PC-3 (cell line): ENCODE results near the gene ERICH3. TPM values are rescaled to one million over a fixed set of nuclear protein-coding genes. Genes with fewer than 3 reads are reported as not detected.

ENCODE experiments used
- ATAC-seq: fragments of 200-7000 bp; cut with Tn5 transposase; 2 replicates; pipeline ENCODE4 v1.9.1; 2020; ENCODE audit warnings: mild to moderate bottlenecking, moderate library complexity
- BruUV-seq: library from RNA; stranded (reverse); fragments of 400-500 nt; replicated peaks from 2 replicates; lab custom pipeline; 2021; lab: Mats Ljungman, UMichigan
- CTCF ChIA-PET: fragments of 300-600 bp; sonication (Branson Sonifier 250); formaldehyde crosslinking; loops from one replicate; lab custom pipeline; 2022; ENCODE audit warnings: antibody characterized with exemption; lab: Charles Lee
- POLR2A ChIA-PET: fragments of 300-600 bp; sonication (Branson Sonifier 250); formaldehyde crosslinking; loops from one replicate; lab custom pipeline; 2022; ENCODE audit warnings: antibody characterized with exemption; ENCODE audit not compliant: unreplicated experiment; lab: Charles Lee
- DNase-seq: peaks from one replicate; pipeline ENCODE4 v3.0.0-alpha.2; 2015
- H2AFZ ChIP-seq: fragments of 300-600 bp; sonication (generic); 2 replicates; pipeline ENCODE4 v1.6.0; 2016; ENCODE audit warnings: antibody characterized with exemption, low read length
- H3F3A ChIP-seq: fragments of 300-600 bp; sonication (generic); one replicate; pipeline ENCODE4 v1.6.0; 2017; ENCODE audit warnings: antibody characterized with exemption, low read length, control low read depth, mild to moderate bottlenecking; ENCODE audit not compliant: unreplicated experiment
- H3K27ac ChIP-seq: fragments of 300-600 bp; sonication (generic); 2 replicates; pipeline ENCODE4 v1.5.1; 2016; ENCODE audit warnings: mild to moderate bottlenecking, low read length
- H3K27me3 ChIP-seq: fragments of 300-600 bp; sonication (generic); 2 replicates; pipeline ENCODE4 v1.6.1; 2016; ENCODE audit warnings: low read length, mixed read lengths
- H3K36me3 ChIP-seq: fragments of 300-600 bp; sonication (generic); 2 replicates; pipeline ENCODE4 v1.6.1; 2016; ENCODE audit warnings: low read depth, mixed run types, low read length, mixed read lengths
- H3K4me1 ChIP-seq: fragments of 300-600 bp; sonication (generic); 2 replicates; pipeline ENCODE4 v1.5.1; 2016; ENCODE audit warnings: low read length; ENCODE audit not compliant: insufficient read depth
- H3K4me2 ChIP-seq: fragments of 300-600 bp; sonication (generic); 2 replicates; pipeline ENCODE4 v1.6.0; 2016; ENCODE audit warnings: low read length
- H3K4me3 ChIP-seq: fragments of 300-600 bp; sonication (generic); 2 replicates; pipeline ENCODE4 v1.5.1; 2016; ENCODE audit warnings: mild to moderate bottlenecking, low read length, mixed read lengths
- H3K79me2 ChIP-seq: fragments of 300-600 bp; sonication (generic); 2 replicates; pipeline ENCODE4 v1.6.1; 2017; ENCODE audit warnings: low read length, mixed read lengths
- H3K9ac ChIP-seq: fragments of 300-600 bp; sonication (generic); 2 replicates; pipeline ENCODE4 v1.6.0; 2016; ENCODE audit warnings: mild to moderate bottlenecking, low read length
- H3K9me2 ChIP-seq: fragments of 300-600 bp; sonication (generic); replicated peaks from 2 replicates; pipeline ENCODE4 v1.6.1; 2016; ENCODE audit warnings: mixed run types, low read length, mixed read lengths
- H3K9me3 ChIP-seq: fragments of 300-600 bp; sonication (generic); 2 replicates; pipeline ENCODE4 v1.6.1; 2016; ENCODE audit warnings: low read length, mixed read lengths
- H4K20me1 ChIP-seq: fragments of 300-600 bp; sonication (generic); 2 replicates; pipeline ENCODE4 v1.6.1; 2016; ENCODE audit warnings: low read length, mixed read lengths
- EZH2 ChIP-seq: fragments of 300-600 bp; sonication (generic); IDR thresholded peaks from one replicate; pipeline ENCODE4 v1.6.1; 2017; ENCODE audit warnings: antibody characterized with exemption, mild to moderate bottlenecking, low read length; ENCODE audit not compliant: unreplicated experiment
- EZH2phosphoT487 ChIP-seq: fragments of 300-600 bp; sonication (generic); IDR thresholded peaks from 2 replicates; pipeline ENCODE4 v1.6.1; 2018; ENCODE audit warnings: mild to moderate bottlenecking, antibody characterized with exemption, low read length, borderline replicate concordance
- intact Hi-C: fragments of 100-400 bp; cut with micrococcal nuclease; formaldehyde crosslinking; loops from 2 replicates; pipeline ENCODE4 v1.9.0; 2023
- total RNA-seq: library from RNA; depleted of rRNA; stranded (reverse); fragments of >200 nt; gene quantifications from 2 replicates; pipeline ENCODE4 v1.2.3, GENCODE V29; 2014
- TF ChIP-seq, protein P1 (sequence below): fragments of 300-600 bp; sonication (generic); conservative IDR thresholded peaks from 2 replicates; pipeline ENCODE4 v1.5.1; 2017; ENCODE audit warnings: antibody characterized with exemption, low read depth, mild to moderate bottlenecking, low read length

ERICH3 gene
- total RNA-seq, 1 experiment from 2014 or later, result not detected

DNA sequence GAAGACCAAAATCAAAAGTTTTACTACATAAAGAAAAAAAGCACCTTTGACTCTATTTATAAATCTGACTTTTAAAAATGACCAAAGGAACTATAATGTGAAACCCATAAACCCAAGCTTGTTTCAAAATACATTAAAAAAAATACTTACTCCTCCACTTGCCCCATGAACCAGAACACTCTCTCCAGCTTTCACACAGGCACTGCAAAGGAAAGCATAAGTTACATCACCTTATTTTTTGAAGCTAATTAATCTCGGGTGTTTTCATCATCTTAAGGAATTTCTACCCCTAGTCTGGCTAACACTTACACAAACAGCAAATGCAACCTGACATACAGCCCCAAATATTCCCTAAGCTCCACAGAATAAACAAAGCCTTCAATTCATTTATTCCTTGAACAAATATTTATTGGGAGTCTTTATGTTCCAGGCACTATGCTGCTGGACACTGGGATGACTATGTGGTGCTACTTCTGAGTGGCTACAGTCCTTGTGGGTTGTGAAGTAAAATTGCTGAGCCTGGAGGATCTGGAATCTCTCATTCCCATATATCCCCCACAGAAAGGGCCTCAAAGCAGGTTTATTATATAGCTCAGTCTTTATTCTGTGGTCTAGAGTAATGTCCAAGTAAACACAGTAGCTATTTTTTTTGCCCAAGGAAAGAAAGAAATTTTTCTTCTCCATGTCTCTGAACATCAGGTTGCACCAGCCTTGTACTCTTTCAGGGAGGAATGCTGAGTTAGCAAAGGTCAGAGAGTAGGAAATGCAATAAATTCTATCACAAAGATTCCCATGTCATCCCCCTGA, 41.0 kb upstream of the ERICH3 start:
- ChIA-PET CTCF (no interaction called here), POLR2A (no interaction called here)

DNA sequence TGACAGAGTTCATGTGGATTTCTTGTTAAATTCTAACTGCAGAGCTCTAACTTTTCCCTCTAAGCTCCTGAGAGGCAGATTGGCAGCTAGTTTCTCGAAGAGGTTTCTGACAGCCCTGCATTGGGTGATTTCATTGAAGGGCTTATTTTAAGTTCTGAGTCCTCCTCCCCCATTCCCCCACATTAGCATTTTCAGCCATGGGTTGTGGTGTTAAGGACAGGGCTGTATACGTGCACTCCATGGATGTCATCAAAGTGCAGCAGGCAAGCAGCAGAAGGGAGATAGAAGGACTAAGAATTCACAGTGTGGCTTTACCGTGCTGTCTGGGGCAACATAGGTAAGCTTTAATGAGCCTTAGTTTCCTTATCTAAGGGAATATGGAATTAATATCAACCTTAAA, 40.3 kb upstream of the ERICH3 start:
- Histone ChIP-seq H3F3A (no peaks in the 10 kb centered on the region), H2AFZ (no peak overlapping the region), H3K79me2 (no peaks in the 10 kb centered on the region), H3K36me3 (peaks cover 33% of the 10 kb centered on the region; the same call in 1 of the 2 replicates), H3K9me2 (no peaks in the 10 kb centered on the region), H3K4me2 (no peak overlapping the region), H3K27me3 (no peaks in the 10 kb centered on the region), H3K4me1 (no peaks in the 10 kb centered on the region), H3K4me3 (no peak overlapping the region), H4K20me1 (no peaks in the 10 kb centered on the region), H3K9me3 (no peaks in the 10 kb centered on the region), H3K27ac (no peak overlapping the region), H3K9ac (no peak overlapping the region)
- ChIA-PET POLR2A (no interaction called here), CTCF (no interaction called here)
- TF ChIP-seq, protein P1, sequence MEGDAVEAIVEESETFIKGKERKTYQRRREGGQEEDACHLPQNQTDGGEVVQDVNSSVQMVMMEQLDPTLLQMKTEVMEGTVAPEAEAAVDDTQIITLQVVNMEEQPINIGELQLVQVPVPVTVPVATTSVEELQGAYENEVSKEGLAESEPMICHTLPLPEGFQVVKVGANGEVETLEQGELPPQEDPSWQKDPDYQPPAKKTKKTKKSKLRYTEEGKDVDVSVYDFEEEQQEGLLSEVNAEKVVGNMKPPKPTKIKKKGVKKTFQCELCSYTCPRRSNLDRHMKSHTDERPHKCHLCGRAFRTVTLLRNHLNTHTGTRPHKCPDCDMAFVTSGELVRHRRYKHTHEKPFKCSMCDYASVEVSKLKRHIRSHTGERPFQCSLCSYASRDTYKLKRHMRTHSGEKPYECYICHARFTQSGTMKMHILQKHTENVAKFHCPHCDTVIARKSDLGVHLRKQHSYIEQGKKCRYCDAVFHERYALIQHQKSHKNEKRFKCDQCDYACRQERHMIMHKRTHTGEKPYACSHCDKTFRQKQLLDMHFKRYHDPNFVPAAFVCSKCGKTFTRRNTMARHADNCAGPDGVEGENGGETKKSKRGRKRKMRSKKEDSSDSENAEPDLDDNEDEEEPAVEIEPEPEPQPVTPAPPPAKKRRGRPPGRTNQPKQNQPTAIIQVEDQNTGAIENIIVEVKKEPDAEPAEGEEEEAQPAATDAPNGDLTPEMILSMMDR, result no peak
- no peak for TF ChIP-seq EZH2
- TF ChIP-seq EZH2phosphoT487, result no peak
- no TSS peak for BruUV-seq
- intact Hi-C loops, result no loop called here
- ATAC-seq (no peak), DNase-seq (no peak)

More for the DNA sequence above, 41.0 kb upstream of the ERICH3 start:
- Histone ChIP-seq H3K9me2 (no peaks in the 10 kb centered on the region), H3K9me3 (no peaks in the 10 kb centered on the region), H3K36me3 (peaks cover 34% of the 10 kb centered on the region; the same call in 1 of the 2 replicates), H3K4me1 (no peaks in the 10 kb centered on the region), H2AFZ (no peak overlapping the region), H3K79me2 (no peaks in the 10 kb centered on the region), H3K4me3 (no peak overlapping the region), H3F3A (no peaks in the 10 kb centered on the region), H3K27me3 (no peaks in the 10 kb centered on the region), H3K4me2 (no peak overlapping the region), H3K27ac (no peak overlapping the region), H4K20me1 (no peaks in the 10 kb centered on the region), H3K9ac (no peak overlapping the region)
- ATAC-seq (no peak; the same call in 1 of the 2 replicates), DNase-seq (no peak)
- no peak for TF ChIP-seq EZH2
- TF ChIP-seq, protein P1, result no peak
- no peak for TF ChIP-seq EZH2phosphoT487
- BruUV-seq, result no TSS peak
- intact Hi-C loops, result no loop called here

DNA sequence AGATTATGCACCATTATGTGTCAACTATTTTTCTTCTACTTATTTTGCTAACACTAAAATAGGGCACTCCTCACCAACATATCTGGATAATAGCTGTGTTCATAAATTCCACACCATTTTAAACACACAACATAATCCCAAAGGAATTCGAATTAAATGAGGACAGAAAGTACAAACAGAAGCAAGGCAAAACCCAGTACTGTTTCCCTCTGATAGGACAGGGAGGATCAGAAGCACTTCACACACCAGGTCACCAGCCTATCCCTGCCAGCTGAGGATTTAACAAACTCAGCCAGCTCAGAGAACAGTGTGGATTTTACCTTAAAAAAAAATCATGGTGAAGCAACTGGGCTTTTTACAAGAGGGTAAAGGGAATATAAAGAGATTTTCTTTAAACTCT, 39.3 kb upstream of the ERICH3 start:
- Histone ChIP-seq H3K9ac (no peak overlapping the region), H3K4me3 (no peak overlapping the region), H2AFZ (no peak overlapping the region), H3K4me1 (no peaks in the 10 kb centered on the region), H3K4me2 (no peak overlapping the region), H3K79me2 (no peaks in the 10 kb centered on the region), H3K9me2 (no peaks in the 10 kb centered on the region), H3K27ac (no peak overlapping the region), H3K36me3 (peaks cover 29% of the 10 kb centered on the region; the same call in 1 of the 2 replicates), H3K9me3 (no peaks in the 10 kb centered on the region), H3K27me3 (no peaks in the 10 kb centered on the region), H4K20me1 (no peaks in the 10 kb centered on the region), H3F3A (no peaks in the 10 kb centered on the region)
- BruUV-seq, result no TSS peak
- no peak for ATAC-seq
- no peak for TF ChIP-seq EZH2
- no peak for TF ChIP-seq EZH2phosphoT487
- TF ChIP-seq, protein P1, result no peak
- ChIA-PET CTCF (no interaction called here), POLR2A (no interaction called here)
- intact Hi-C loops, result no loop called here
- no peak for DNase-seq
